ENCODE results near the gene TMEM44. TPM values are rescaled to one million over a fixed set of nuclear protein-coding genes. Genes with fewer than 3 reads are reported as not detected.

The TMEM44 gene
- total RNA-seq, 3 donors from 2014 or later (not counting 1 experiment from before 2014, with no cell fraction given), result 2.1 to 3.0 (median 2.8) TPM

DNA sequence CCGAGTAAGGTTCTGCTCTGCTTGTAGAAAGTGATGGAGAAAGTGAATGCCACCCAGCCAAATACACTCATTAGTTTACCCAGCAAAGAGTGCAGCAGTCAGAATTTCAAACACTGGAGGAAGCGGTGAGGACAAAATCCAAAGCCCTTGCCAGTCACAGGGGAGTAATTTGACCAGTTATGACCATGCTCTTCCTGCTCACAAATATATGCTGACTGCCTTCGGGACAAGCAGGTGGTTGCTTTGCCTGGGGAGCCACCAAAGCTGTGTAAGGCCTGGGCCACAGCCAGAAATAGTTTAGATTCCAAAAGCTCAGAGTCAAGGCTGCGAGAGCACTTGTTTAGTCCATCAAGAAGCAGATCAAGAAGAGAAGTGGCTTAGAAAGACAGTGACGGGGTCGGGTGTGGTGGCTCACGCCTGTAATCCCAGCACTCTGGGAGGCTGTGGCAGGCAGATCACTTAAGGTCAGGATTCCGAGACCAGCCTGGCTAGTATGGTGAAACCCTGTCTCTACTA lies 95.4 kb downstream of the TMEM44 start:
- H3K9me3 Mint-ChIP-seq, result no peaks in the 10 kb centered on the region
- peaks cover 9% of the 10 kb centered on the region for H3K36me3 Mint-ChIP-seq
- no peaks in the 10 kb centered on the region for H3K9me3 ChIP-seq (ENCODE audit: control insufficient read depth, insufficient read depth, low read length)
- no peaks in the 10 kb centered on the region for H3K36me3 ChIP-seq (ENCODE audit: control insufficient read depth, insufficient read depth, low read length)
- intact Hi-C loops (cut with micrococcal nuclease), result no loop called here
- WGBS (ENCODE audit: insufficient coverage), result 79% methylated on average over 7 of the region's 8 CpGs
- H3K27ac Mint-ChIP-seq, result no peak overlapping the region
- TF ChIP-seq, protein P1, sequence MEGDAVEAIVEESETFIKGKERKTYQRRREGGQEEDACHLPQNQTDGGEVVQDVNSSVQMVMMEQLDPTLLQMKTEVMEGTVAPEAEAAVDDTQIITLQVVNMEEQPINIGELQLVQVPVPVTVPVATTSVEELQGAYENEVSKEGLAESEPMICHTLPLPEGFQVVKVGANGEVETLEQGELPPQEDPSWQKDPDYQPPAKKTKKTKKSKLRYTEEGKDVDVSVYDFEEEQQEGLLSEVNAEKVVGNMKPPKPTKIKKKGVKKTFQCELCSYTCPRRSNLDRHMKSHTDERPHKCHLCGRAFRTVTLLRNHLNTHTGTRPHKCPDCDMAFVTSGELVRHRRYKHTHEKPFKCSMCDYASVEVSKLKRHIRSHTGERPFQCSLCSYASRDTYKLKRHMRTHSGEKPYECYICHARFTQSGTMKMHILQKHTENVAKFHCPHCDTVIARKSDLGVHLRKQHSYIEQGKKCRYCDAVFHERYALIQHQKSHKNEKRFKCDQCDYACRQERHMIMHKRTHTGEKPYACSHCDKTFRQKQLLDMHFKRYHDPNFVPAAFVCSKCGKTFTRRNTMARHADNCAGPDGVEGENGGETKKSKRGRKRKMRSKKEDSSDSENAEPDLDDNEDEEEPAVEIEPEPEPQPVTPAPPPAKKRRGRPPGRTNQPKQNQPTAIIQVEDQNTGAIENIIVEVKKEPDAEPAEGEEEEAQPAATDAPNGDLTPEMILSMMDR (IDR thresholded peaks at IDR 0.05), result no peak
- ATAC-seq, result no peak
- no peaks in the 10 kb centered on the region for H3K27me3 ChIP-seq (ENCODE audit: control insufficient read depth, insufficient read depth, low read length)
- H3K4me3 ChIP-seq (ENCODE audit: low read length), result no peak overlapping the region
- H3K27me3 Mint-ChIP-seq (ENCODE audit: low read depth in 2 of 2), result no peaks in the 10 kb centered on the region
- peaks cover 0 to 6% of the 10 kb centered on the region in 2 donors for H3K4me1 Mint-ChIP-seq
- no peak overlapping the region for H3K4me3 Mint-ChIP-seq
- DNase-seq, result no peak
- no peaks in the 10 kb centered on the region for H3K4me1 ChIP-seq (ENCODE audit: control insufficient read depth, insufficient read depth, low read length)
- H3K27ac ChIP-seq (ENCODE audit: low read length), result no peak overlapping the region

Other genes starting within 250 kb of the TMEM44 start
- gene GP5, start 234.2 kb downstream of the TMEM44 start, total RNA-seq, result under 1 TPM; 0.63 to 0.88 (median 0.80) TPM
- 10 to 100 TPM; 62.9 to 79.2 (median 64.2) TPM for gene ATP13A3, start 146.4 kb downstream of the TMEM44 start, total RNA-seq
- gene LSG1, start 38.8 kb upstream of the TMEM44 start, total RNA-seq, result 10 to 100 TPM; 56.4 to 67.6 (median 64.9) TPM
- 10 to 100 TPM; 13.2 to 35.2 (median 21.6) TPM for gene FAM43A, start 52.5 kb upstream of the TMEM44 start, total RNA-seq